Measurements from ENCODE around the gene TUFM. TPM values are rescaled to one million over a fixed set of nuclear protein-coding genes. Genes with fewer than 3 reads are reported as not detected.

Gene TUFM
- total RNA-seq, 1 donor, result 101 TPM

DNA sequence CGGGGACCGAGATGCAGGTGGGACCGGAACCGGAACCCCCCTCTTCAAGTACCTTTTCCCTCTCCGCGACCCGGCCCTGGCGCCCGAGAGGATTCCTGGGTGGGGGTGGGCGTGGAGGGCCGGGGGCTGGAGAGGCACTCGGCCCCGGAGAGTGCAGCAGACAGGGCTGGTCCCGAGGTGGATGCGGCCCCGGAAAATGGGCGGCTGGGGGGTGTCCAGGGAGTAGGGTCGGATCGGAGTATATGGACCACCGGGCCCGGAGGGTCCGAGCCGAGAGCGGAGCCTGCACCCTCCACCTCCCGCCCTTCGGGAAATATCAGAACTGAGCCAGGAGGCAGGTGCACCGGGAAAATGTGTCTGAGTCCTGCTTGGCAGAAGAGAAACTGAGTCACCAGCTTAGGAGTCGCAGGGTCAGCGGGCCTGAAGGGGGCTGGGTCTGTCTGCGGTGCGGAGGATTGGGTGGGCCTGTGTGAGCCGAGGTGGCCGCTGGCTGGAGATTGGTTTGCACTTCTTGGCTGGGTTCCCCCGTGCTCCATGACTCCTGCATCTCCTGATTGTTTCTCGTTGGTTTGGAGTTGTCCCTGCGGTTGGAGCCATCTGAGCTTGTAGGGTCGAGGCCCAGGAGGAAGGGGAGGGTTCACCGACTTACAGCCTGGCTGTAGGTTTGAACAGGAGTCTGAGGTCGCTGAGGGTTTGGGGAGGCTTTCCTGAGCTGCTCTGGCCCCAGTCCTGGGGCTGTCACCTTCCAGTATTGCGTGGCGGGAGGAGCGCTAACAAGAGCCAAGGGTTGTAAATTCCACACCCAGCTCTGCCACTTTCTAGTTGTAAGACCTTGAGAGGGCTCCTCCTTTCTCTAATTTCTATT lies 18.0 kb upstream of the TUFM start:
- H3K9me3 ChIP-seq (ENCODE audit: low read depth, low read length), result no peaks in the 10 kb centered on the region
- TF ChIP-seq, protein P1, sequence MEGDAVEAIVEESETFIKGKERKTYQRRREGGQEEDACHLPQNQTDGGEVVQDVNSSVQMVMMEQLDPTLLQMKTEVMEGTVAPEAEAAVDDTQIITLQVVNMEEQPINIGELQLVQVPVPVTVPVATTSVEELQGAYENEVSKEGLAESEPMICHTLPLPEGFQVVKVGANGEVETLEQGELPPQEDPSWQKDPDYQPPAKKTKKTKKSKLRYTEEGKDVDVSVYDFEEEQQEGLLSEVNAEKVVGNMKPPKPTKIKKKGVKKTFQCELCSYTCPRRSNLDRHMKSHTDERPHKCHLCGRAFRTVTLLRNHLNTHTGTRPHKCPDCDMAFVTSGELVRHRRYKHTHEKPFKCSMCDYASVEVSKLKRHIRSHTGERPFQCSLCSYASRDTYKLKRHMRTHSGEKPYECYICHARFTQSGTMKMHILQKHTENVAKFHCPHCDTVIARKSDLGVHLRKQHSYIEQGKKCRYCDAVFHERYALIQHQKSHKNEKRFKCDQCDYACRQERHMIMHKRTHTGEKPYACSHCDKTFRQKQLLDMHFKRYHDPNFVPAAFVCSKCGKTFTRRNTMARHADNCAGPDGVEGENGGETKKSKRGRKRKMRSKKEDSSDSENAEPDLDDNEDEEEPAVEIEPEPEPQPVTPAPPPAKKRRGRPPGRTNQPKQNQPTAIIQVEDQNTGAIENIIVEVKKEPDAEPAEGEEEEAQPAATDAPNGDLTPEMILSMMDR (IDR thresholded peaks at IDR 0.05; ENCODE audit: extremely low read depth, low read depth, low read length), result no peak

DNA sequence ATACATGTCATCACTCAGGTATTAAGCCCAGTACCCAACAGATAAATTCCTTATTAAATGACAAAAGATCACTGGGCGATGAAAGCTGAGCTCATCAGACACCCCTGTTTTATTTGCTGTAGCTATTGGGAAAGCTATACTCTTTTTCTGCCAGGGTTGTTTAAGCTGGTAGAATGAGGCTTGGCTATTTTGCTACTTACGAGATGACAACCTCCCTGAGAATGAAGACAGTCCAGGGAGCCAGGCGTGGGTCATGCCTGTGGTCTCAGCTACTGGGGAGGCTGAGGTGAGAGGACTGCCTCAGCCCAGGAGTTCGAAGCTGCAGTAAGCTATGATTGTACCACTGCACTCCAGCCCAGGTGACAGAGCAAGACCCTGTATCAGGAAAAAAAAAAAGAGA lies 13.2 kb upstream of the TUFM start:
- TF ChIP-seq, protein P1 (IDR thresholded peaks at IDR 0.05; ENCODE audit: extremely low read depth, low read depth, low read length), result no peak
- no peaks in the 10 kb centered on the region for H3K9me3 ChIP-seq (ENCODE audit: low read depth, low read length)
- no peak overlapping the region for H3K4me2 ChIP-seq (ENCODE audit: insufficient read depth, low read length)
- no peaks in the 10 kb centered on the region for H3K27me3 ChIP-seq (ENCODE audit: insufficient read depth, low read length)
- no peaks in the 10 kb centered on the region for H3K36me3 ChIP-seq (ENCODE audit: insufficient read depth, low read length)
- peak; percentile 62 for DNase-seq (ENCODE audit: insufficient read length, low spot score, missing footprints)
- peak overlapping the region; percentile 8 for H3K27ac ChIP-seq (ENCODE audit: low read depth, low read length)
- H2AFZ ChIP-seq (ENCODE audit: low read length), result no peak overlapping the region
- H3K4me1 ChIP-seq (ENCODE audit: insufficient read depth, low read length), result peaks cover 6% of the 10 kb centered on the region
- H4K20me1 ChIP-seq (ENCODE audit: insufficient read depth, low read length), result peaks cover 3% of the 10 kb centered on the region
- no peak overlapping the region for H3K4me3 ChIP-seq (ENCODE audit: insufficient read depth, low read length)
- H3K79me2 ChIP-seq (ENCODE audit: insufficient read depth, low read length), result peaks cover 23% of the 10 kb centered on the region

More for the DNA sequence above, 18.0 kb upstream of the TUFM start:
- Histone ChIP-seq H4K20me1 (ENCODE audit: insufficient read depth, low read length) (peaks cover 19% of the 10 kb centered on the region), H3K27me3 (ENCODE audit: insufficient read depth, low read length) (no peaks in the 10 kb centered on the region), H3K79me2 (ENCODE audit: insufficient read depth, low read length) (peaks cover 50% of the 10 kb centered on the region), H3K4me1 (ENCODE audit: insufficient read depth, low read length) (peaks cover 16% of the 10 kb centered on the region), H3K4me2 (ENCODE audit: insufficient read depth, low read length) (peak overlapping the region; percentile 96), H3K36me3 (ENCODE audit: insufficient read depth, low read length) (peaks cover 18% of the 10 kb centered on the region), H2AFZ (ENCODE audit: low read length) (peak overlapping the region; percentile 100), H3K27ac (ENCODE audit: low read depth, low read length) (peak overlapping the region; percentile 90), H3K4me3 (ENCODE audit: insufficient read depth, low read length) (peak overlapping the region; percentile 91)
- peak; percentile 93 for DNase-seq (ENCODE audit: insufficient read length, low spot score, missing footprints)

- no peak overlapping the region for H3K4me3 ChIP-seq (ENCODE audit: insufficient read depth, low read length)
- TF ChIP-seq, protein P1 (IDR thresholded peaks at IDR 0.05; ENCODE audit: extremely low read depth, low read depth, low read length), result no peak
- no peaks in the 10 kb centered on the region for H3K27me3 ChIP-seq (ENCODE audit: insufficient read depth, low read length)
- no peaks in the 10 kb centered on the region for H3K9me3 ChIP-seq (ENCODE audit: low read depth, low read length)
- no peak overlapping the region for H2AFZ ChIP-seq (ENCODE audit: low read length)
- H3K27ac ChIP-seq (ENCODE audit: low read depth, low read length), result peak overlapping the region; percentile 12
- H4K20me1 ChIP-seq (ENCODE audit: insufficient read depth, low read length), result no peaks in the 10 kb centered on the region
- no peaks in the 10 kb centered on the region for H3K36me3 ChIP-seq (ENCODE audit: insufficient read depth, low read length)
- no peak for DNase-seq (ENCODE audit: insufficient read length, low spot score, missing footprints)
- H3K4me2 ChIP-seq (ENCODE audit: insufficient read depth, low read length), result no peak overlapping the region
- H3K4me1 ChIP-seq (ENCODE audit: insufficient read depth, low read length), result peaks cover 5% of the 10 kb centered on the region
- peaks cover 14% of the 10 kb centered on the region for H3K79me2 ChIP-seq (ENCODE audit: insufficient read depth, low read length)
Measured at GRCh38 chr16:28858421-28858820, 12.3 kb upstream of the TUFM start.

GRCh38 chr16:28846933-28847273 lies 755 bp upstream of the TUFM start:
- TF ChIP-seq, protein P1 (IDR thresholded peaks at IDR 0.05; ENCODE audit: extremely low read depth, low read depth, low read length), result no peak
- H2AFZ ChIP-seq (ENCODE audit: low read length), result peak overlapping the region; percentile 97
- no peaks in the 10 kb centered on the region for H3K27me3 ChIP-seq (ENCODE audit: insufficient read depth, low read length)
- peaks cover 44% of the 10 kb centered on the region for H3K79me2 ChIP-seq (ENCODE audit: insufficient read depth, low read length)
- no peak for DNase-seq (ENCODE audit: insufficient read length, low spot score, missing footprints)
- peak overlapping the region; percentile 86 for H3K27ac ChIP-seq (ENCODE audit: low read depth, low read length)
- H3K9me3 ChIP-seq (ENCODE audit: low read depth, low read length), result no peaks in the 10 kb centered on the region
- H4K20me1 ChIP-seq (ENCODE audit: insufficient read depth, low read length), result peaks cover 10% of the 10 kb centered on the region
- H3K4me3 ChIP-seq (ENCODE audit: insufficient read depth, low read length), result peak overlapping the region; percentile 100
- H3K36me3 ChIP-seq (ENCODE audit: insufficient read depth, low read length), result peaks cover 30% of the 10 kb centered on the region
- H3K4me2 ChIP-seq (ENCODE audit: insufficient read depth, low read length), result peak overlapping the region; percentile 91
- H3K4me1 ChIP-seq (ENCODE audit: insufficient read depth, low read length), result peaks cover 19% of the 10 kb centered on the region

Data from osteoblast (primary cell).